K562 treated with DMSO at 1 percent for 24 hours (cell line): ENCODE data around the gene PNMT. TPM values are rescaled to one million over a fixed set of nuclear protein-coding genes. Genes with fewer than 3 reads are reported as not detected.

Source experiments
- total RNA-seq: library from RNA; unstranded; fragments of 300-600 nt; gene quantifications from 2 replicates; pipeline ENCODE4 v1.2.3, GENCODE V29; 2022; ENCODE audit warnings: low read depth; ENCODE audit not compliant: insufficient read depth

Gene PNMT
- 5.6 and 7.1 TPM in 2 replicates for total RNA-seq

GRCh38 chr17:39667945-39668924, at the start of gene PNMT:
TSS of gene PNMT (plus strand) at chr17:39668453. CDS start at chr17:39668476, 23 bp downstream.

GRCh38 chr17:39626171-39627046, 41.8 kb upstream of the PNMT start, which contains the start of gene PPP1R1B:
TSS of gene PPP1R1B (plus strand) at chr17:39626952. CDS start at chr17:39627393, 441 bp downstream.

GRCh38 chr17:39636927-39637736, 31.1 kb upstream of the PNMT start, which contains the start of gene STARD3:
TSS of gene STARD3 (plus strand) at chr17:39637144. CDS start at chr17:39653532, 16,388 bp downstream.

GRCh38 chr17:39664581-39665561, 3.4 kb upstream of the PNMT start, which contains the start of gene TCAP:
TSS of gene TCAP (plus strand) at chr17:39665349. CDS start at chr17:39665360, 11 bp downstream.

GRCh38 chr17:39687546-39688474, 19.6 kb downstream of the PNMT start, which contains the start of gene PGAP3:
TSS of gene PGAP3 (minus strand) at chr17:39688057. CDS start at chr17:39688014, 43 bp downstream.

GRCh38 chr17:39699818-39700147, 31.5 kb downstream of the PNMT start, which contains the start of gene ERBB2:
TSS of gene ERBB2 (plus strand) at chr17:39700064. CDS start at chr17:39700239, 175 bp downstream.

Other genes with a start within 250 kb of the PNMT start
- 18.2 and 20.7 TPM in 2 replicates for gene MED1, start 217.2 kb upstream of the PNMT start, total RNA-seq
- 26.6 and 28.7 TPM in 2 replicates for gene CDK12, start 207.0 kb upstream of the PNMT start, total RNA-seq
- not detected in 2 replicates for gene NEUROD2, start 60.5 kb upstream of the PNMT start, total RNA-seq
- gene PPP1R1B, start 41.5 kb upstream of the PNMT start, total RNA-seq = 0.21 TPM in 1 of 2 replicates, not detected in the other
- 97.0 and 108 TPM in 2 replicates for gene STARD3, start 31.3 kb upstream of the PNMT start, total RNA-seq
- 2.6 and 5.7 TPM in 2 replicates for gene TCAP, start 3.1 kb upstream of the PNMT start, total RNA-seq
- 9.9 and 13.3 TPM in 2 replicates for gene PGAP3, start 19.6 kb downstream of the PNMT start, total RNA-seq
- 7.0 and 8.5 TPM in 2 replicates for gene ERBB2, start 31.6 kb downstream of the PNMT start, total RNA-seq
- gene MIEN1, start 62.1 kb downstream of the PNMT start, total RNA-seq = 95.9 and 103 TPM in 2 replicates
- gene GRB7, start 69.5 kb downstream of the PNMT start, total RNA-seq = 8.2 and 10.4 TPM in 2 replicates
- 0.05 and 0.24 TPM in 2 replicates for gene IKZF3, start 195.9 kb downstream of the PNMT start, total RNA-seq
- not detected in 2 replicates for gene ZPBP2, start 199.7 kb downstream of the PNMT start, total RNA-seq